ENCODE results near the gene CYLD.

DNA sequence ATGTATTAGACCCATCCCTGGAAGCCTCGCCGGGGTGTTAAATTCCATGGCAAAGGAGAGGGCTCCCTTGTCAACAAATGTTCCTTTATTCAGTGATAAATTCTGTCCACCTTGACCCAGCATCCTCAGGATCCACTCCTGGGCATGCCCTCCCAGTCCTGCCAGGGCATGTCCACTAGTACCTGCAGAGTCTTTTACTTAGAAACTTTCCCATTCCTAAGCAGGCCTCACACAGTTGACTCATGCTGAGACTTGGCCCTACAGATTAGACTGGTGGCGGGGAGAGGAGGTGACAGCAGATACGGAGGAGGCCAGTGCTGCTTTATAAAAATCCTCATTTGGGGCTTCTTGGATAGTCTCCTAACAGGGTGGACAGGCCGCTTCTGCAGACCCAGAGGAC is 88.8 kb downstream of the CYLD start:
- TF ChIP-seq, protein P1, sequence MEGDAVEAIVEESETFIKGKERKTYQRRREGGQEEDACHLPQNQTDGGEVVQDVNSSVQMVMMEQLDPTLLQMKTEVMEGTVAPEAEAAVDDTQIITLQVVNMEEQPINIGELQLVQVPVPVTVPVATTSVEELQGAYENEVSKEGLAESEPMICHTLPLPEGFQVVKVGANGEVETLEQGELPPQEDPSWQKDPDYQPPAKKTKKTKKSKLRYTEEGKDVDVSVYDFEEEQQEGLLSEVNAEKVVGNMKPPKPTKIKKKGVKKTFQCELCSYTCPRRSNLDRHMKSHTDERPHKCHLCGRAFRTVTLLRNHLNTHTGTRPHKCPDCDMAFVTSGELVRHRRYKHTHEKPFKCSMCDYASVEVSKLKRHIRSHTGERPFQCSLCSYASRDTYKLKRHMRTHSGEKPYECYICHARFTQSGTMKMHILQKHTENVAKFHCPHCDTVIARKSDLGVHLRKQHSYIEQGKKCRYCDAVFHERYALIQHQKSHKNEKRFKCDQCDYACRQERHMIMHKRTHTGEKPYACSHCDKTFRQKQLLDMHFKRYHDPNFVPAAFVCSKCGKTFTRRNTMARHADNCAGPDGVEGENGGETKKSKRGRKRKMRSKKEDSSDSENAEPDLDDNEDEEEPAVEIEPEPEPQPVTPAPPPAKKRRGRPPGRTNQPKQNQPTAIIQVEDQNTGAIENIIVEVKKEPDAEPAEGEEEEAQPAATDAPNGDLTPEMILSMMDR (IDR thresholded peaks at IDR 0.05; ENCODE audit: borderline replicate concordance, extremely low read depth, low read length, poor library complexity, severe bottlenecking): no peak
- no peak for TF ChIP-seq EZH2 (IDR thresholded peaks at IDR 0.05; ENCODE audit: borderline replicate concordance, low read depth, low read length, severe bottlenecking)
